ENCODE measurements around the gene SDC3. TPM values are rescaled to one million over a fixed set of nuclear protein-coding genes. Genes with fewer than 3 reads are reported as not detected.

SDC3 gene
- polyA plus RNA-seq, 1 donor = 24.8 TPM

DNA sequence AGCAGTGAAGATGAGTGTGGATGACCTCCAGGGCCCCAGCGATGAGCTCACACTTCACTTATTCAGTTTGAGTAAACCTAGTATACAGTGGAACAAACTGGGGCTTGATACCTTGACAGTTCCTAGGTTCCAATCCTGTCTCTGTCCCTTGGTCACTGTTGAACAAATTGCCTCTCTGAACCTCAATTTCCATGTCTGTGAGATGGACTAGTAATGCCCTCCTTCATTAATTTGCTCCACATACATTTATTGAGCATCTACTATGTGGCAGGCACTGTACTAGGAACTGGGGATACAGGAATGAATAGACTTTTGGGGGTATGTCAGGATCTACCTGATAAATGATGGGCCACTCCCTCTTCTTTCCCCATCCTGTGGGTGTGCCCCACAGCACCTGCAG is 57.3 kb downstream of the SDC3 start:
- DNase-seq = no peak

DNA sequence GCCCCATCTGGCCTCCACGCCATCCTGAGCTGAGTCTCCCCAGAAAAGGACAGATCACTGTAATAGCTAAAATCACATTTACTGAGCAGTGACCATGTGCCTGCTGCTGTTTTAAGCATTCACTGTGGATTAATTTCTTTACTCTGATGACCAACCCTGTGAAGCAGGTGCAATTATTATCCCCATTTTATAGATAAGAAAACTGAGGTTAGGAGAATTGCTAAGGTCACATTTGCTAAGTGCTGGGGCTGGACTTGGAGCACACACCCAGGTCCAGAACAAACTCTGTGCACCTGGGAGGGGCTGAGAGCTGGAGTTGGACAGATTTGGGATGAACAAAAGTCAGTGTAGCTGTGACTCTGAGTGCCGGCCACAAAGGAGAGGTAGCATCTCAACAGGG is 58.0 kb downstream of the SDC3 start:
- no peak for DNase-seq

DNA sequence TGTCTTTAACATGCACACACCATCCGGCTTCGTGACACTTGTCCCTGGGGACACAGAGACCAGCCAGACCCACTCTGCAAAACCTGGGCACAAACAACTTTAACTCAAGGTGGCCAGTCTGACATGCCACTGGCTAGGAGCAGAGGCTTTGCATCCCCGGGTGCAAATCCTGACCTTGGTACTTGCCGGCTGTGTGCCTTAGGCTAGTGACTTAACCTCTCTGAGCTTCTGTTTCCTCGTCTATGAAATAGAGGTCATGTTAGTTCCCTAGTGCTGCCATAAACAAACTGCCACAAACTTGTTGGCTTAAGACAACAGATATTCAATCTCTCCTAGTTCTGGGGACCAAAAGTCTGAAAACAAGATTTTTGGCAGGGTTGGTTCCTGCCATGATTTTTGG is 60.4 kb downstream of the SDC3 start:
- DNase-seq = no peak

DNA sequence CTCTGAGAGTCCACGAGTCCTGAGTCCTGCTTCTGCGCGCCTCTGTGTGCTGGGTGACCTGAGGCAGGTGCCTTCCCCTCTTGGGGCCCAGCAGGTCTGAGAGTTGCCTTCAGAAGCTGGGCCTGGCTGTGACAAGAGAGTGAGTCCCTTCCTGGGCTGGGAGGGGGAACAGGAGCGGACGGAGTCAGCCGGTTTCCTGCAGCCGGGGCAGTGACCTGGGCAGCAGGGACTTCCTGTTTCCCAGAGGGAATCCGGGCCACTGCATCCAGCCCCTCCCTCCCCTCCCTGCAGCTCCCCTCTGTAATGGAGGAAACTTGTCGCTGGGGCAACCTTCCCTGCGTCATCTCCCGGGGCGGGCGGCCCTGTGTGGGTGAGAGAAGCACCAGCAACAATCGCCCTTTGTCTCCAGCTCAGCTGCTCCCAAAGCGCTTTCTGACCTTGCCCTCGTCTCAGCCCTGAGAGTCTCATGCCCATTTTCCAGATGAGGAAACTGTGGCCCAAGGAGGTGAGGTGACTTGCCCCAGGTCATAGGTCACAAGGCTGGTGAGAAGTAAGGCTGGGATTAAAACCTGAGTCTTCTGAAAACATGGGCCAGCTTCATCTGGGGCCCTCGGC is 61.1 kb downstream of the SDC3 start:
- DNase-seq = peak; percentile 59

DNA sequence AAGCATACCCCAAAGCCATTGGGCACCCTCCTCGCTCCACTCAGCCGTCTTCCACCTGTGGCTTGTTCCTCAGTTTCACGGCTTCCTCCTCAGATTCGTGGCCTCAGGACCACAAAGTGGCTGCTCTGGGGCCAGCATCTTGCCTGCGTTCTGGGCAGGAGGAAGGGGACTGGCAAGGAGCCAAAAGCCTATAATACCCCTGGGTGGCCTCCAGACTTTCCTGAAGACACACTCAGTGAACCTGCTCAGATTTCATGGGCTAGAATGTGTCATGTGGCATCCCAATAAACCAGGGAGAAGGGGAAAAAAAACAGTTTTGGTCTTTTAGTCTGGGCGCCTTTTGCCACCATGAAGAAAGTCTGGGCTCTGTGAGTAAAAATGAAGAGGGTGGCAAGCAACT is 62.0 kb downstream of the SDC3 start:
- DNase-seq = no peak

DNA sequence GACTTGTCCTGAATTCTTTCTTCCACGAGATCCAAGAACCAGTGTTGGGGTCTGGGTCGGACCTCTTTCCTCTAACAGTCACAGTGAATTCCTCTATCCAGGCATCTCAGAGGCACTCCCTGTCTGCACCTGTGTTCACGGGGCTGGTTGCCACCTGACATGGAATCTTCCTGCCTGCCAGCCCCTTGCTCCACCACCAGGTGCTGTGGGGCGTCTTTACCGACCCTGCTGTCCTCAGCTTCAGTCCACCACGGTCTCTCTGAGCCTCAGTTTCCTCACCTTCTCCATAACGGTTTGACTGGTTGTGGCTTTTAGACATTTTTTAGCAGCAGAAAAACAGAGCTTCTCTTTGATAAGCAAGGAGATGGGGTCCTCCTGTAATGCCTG is 62.7 kb downstream of the SDC3 start:
- DNase-seq = no peak

DNA sequence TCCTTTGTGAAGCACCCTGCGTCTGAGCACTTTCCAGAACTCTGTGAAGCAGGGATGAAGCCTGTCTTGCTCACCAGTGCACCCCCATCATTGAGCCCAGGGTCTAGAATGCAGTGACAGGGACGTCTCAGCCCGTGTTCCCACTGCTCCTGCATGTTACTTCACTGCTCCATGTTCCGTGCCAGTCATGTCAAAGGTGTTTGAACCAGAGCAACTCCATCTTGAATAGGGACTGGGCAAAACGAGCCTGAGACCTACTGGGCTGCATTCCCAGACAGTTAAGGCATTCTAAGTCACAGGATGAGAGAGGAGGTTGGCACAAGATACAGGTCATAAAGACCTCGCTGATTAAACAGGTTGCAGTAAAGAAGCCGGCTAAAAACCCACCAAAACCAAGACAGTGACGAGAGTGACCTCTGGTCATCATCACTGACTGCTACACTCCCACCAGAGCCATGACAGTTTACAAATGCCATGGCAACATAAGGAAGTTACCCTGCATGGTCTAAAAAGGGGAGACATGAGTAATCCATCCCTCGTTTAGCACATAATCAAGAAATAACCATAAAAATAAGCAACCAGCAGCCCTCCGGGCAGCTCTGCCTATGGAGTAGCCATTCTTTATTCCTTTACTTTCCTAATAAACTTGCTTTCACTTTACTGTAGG is 63.2 kb downstream of the SDC3 start:
- DNase-seq = no peak

DNA sequence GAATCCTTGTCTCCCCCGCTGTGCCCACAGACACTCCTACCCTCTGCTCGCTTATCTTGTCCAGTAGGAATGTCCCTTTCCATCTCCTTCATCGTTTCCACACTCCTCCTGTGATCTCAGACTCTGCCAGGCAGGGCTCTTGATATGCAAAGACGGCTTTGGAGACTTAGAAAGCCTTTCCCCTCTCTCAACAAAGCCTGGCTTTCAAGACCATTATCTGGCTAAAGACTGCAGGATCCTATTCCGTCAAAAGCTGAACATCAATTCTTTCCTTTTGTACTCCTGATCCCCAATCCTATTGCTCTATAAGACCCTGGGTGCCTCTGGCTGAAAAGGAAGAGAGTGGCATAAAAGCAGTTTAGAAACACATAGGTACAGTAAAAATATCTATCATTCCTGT is 63.9 kb downstream of the SDC3 start:
- no peak for DNase-seq

DNA sequence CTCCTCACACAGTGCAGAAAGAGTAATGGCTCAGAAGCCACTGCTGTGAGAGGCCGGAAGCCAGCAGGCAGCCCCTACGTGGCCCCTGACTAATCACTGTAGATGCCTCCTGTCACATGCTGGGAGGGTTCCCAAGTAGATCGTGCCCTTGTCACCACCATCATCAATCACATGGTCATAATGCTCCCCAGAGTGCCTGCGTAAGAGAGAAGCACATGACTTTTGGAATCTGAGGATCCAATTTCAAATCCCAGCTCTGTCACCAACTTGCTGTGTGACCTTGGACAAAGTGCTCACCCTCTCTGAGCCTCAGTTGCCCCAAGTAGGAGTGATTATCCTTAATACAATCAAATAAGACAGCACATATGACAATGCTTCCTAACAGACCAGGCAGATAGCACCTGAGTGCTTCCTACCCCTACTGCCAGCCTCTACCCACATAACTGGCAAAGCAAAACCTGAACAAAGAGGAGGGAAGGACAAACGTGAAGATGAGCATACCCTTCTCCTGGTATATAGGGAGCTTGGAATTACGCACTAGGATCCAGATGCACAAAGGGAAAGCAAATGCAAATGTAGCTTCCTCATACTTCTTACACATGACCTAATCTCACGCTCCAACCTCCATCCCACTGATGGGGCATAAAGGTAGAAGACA is 65.7 kb downstream of the SDC3 start:
- peak; percentile 70 for DNase-seq

DNA sequence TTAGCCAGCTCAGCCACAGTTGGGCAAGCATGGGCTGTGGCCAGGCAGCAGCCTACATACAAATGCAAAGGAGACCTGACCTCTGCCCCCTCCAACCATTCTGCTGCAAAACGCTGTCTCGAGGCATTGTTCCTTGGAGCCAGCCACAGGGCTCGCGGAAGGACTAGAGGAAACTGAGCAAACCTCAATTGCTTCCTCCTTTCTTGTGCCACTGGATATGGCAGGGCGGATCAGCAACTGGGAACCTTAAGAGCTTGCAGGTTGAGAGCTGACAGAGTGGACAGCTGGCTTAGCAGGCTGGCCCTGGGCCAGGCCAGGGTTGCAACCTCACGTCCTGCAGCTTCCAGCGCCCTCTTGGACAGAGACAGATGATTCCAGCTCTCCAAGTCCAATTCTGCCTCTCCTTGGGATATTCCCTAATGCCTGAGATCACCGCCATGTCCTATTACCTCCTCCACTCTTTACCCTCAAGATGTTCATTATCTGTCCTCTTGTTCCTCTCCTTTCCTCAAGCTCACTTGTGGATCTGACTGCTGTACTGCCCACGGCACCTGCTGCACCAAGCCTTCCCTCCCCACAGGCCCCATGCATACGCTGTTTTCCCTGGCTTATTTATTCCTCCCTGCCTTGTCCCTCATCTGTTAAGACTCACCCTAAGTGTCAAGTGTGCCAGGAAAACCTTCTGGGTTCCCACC is 67.5 kb downstream of the SDC3 start:
- DNase-seq = no peak

DNA sequence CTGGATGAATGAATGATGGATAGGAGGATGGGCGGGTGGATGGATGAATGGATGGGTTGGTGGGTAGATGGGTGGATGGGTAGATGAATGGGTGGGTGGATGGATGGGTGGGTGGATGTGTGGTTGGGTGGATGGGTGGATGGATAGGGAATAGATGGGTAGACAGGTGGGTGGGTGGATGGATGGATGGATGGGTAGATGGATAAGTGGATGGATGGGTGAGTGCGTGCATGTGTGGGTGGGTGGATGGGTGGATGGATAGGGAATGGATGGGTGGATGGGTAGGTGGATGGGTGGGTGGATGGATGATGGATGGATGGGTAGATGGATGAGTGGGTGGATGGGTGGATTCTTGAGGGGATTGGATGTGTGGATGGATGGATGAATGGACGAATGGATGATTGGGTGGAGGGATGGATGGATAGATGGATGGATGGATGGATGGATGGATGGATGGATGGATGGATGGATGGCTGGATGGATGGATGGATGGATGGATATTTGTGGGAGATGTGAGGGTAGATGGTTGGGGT is 68.7 kb downstream of the SDC3 start:
- DNase-seq = no peak

DNA sequence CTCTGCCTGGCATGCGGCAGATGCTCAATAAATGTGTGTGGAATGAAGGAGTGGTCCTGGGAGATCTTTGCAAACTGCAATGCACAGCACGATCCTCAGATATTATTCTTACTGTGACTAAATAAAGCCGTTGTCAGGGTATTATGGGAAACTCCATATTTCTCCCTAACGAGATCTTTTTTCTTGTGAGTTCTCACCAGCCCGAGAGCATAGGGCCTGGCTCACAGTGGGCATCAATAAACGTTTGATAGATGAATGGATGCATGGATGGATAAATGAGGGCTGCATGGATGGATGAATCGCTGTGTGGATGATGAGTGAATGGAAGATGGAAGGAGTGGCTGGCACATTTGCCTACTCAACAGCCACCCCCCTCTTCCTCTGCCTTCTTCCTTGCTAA is 69.6 kb downstream of the SDC3 start:
- DNase-seq = no peak

DNA sequence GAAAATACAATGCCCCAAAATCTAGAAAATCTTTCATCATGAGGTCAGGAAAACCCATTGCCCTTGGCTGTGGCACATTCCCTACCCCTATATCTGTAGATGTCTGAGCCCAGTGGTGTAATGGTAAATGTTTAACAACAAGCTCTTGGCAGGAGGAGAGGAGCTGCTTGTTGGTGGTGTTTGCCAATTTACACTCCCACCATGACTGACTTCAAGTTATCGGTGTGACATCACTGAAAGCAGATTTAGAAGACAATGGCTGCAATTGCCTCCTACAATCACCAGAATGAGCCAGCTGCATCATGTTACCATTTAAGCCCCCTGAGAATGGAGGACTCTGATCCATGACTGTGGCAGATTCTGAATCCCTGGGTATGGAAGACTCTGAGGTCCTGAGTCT is 70.9 kb downstream of the SDC3 start:
- DNase-seq = no peak

DNA sequence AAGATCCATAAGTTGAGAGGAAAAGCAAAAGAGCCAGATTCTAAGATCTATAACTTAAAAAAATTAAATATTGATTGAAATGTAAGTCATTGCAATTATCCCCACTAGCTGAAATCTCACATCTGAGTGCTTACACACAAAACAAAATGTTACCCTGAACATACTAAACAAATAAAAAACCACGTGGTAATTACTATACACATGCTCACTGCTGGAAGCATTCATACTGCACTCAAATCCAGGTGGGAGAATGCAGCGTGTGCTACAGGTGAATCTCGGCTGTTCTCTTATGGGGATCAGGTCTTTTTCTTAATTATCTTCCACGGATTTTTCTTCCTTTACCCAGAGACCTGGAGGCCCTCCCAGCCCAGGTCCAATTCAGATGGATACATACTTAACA is 74.3 kb downstream of the SDC3 start:
- no peak for DNase-seq

DNA sequence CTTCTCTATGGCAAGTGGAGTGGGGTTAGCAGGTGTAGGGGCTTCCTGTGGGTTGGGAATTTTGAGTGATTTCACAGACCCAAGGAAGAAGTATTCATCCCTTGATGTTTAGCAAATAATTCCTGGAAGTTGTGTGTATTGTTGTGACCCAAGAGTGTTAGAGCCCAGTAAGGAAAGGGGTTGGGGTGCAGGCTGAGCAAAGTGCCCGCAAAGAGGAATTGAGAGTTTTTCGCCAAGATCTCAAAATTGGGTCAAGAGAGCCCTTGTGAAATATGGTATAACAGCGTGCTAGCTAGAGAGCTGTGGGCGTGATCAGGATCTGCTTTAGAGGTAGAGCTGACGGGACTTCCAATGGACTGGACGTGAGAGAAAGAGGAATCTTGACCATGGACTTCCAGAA is 78.0 kb downstream of the SDC3 start:
- DNase-seq = no peak

DNA sequence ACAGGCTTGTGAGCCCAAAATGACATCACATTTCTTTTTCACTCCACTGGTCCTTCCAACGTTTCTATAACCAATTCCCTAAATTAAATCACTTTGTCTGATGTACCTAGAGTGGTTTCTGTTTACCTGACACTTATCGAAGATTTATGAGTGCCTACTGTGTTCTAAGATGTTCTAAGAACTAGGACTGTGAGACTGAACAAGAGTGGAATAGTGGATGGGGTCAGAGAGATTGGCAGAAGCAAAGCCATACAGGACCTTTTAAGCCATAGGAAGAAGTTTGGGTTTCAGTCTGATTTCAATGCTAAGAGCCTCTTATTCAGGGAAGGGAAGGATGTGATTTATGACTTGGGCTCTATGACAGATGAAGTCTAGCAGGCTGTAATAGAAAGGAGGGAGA is 78.7 kb downstream of the SDC3 start:
- DNase-seq = no peak

DNA sequence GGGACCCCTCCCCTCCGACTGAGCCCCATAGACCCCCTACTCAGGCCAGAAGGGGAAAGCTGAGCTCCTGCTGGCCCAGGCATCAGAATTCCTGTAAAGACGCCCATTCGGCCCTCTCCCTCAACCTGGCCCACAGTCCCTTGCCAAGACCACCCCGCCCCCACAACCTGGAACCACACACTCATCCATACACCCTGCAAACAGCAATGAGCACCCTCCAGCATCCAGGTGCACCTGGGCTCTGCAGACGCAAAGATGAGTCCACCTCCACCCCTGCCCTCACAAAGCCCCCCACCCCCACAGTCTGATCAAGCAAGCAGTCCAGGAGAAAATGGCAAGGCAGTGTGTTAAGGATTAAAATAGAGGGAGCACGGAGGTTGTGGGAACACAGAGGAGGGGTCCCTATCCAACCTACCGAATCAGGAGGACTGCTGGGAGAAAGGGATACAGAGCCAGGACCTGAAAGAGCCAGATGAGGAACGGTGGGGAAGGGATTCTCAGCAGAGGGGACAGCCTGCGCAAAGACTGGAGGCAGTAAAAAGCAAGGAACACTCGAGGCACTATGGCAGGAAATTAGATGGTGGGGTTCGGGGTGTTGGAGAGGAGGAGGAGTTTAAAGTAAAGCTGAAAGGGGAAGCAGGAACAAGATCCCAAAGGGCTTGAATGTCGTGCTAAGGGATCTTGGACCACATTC is 83.7 kb downstream of the SDC3 start:
- no peak for DNase-seq

DNA sequence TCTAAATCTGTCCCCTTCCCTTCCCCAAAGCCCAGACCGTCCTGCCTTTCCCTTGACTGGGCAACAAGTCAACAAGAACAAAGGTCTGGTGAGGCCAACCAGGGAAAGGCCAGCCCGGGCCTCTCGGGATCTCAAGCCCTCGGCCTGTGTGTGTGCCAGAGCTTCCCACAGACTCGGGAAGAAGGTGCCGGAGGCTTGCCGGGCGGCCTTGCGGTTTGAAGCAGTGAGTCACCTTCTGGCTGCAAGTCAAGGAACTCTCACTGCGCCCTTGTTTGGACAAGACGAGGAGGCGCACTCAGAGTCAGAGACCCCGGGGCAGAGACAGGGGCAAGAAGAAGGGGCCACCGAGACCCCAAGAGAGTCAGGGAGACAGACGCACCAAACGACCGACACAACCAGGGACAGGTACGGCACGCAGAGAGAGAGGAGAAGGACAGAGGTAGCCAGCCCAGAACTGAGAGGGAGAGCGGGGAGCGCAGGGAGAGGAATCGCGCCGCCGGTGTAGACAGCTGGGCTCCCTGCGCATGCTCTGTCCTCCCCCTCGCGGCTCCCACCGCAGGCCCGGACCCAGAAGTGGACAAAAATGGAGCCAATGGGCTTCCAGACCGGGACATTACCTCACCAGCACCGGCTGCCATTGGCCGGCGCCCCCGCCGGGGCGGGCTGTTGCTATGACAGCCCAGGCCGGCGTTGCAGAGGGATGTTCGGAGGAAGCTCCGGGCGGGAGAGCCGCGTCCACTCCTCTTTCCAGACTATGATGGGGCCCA is 84.4 kb downstream of the SDC3 start:
- DNase-seq = peak; percentile 93

DNA sequence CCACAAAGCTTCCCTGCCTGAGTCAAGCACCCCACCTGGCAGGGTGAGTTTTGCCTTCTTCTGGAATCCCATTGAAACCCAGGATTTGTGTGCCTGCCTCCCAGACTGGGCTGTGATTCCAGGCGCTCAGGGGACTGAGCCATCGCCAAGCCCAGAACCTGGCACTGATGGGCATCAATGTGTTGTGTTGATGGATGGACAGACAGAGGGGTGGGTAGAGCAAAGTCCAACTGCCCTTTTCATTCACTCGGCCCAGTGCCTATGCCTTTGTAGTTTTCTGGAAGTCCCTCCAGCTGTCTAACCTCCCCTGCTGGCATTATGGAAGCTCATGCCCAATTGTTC is 85.0 kb downstream of the SDC3 start:
- DNase-seq = no peak

DNA sequence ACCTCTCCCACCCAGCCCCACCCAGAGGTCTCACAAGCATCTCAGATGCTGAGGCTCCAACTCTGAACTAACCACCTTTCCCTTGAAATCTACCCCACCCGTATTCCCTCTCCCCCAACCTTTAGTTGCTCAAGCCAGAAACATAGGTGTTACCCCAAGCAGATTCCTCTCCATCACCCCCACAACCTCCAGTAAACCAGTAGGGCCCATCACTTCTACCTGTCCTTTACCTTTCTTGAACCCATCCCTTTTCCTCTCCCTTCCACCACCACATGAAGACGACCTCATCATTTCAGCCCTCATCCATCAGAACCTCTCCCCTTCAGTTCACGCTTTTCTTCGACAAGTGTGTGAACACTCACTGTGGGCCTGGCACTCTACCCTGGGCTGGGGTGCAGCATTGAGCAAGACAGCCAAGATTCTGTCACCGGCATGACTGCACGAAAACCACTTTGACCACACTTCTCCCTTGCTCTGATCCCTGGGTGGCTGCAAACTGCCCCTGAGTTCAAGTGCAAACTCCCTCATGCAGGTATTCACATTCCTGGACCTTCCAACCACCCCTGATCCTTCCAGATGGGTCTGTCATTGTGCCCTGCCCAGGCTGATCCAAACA is 85.5 kb downstream of the SDC3 start:
- DNase-seq = no peak

DNA sequence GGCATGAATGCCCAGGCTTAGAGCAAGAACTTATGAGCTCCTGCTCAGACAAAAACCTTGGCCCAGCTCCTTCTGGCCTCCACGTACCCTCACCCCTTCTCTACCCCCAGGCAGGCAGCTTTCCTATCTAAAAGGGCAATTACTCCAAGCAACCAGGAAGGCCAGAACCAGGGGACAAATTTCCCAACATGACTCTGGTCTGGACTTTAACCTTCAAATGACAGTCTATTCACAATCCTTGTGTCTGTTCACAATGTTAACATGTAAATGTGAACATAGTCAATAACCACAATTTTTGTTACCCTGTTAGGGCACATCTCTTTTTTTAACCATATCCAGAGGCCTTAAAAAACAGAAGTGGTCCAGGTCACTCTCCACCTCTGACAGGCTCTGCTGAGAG is 86.6 kb downstream of the SDC3 start:
- no peak for DNase-seq
